SH-SY5Y (cell line): Measurements from ENCODE around the gene B4GALT6.

Source experiments
- GATA2 ChIP-seq: IDR thresholded peaks from 2 replicates; pipeline ENCODE4 v1.6.1; 2011; ENCODE audit warnings: mild to moderate bottlenecking, low read depth, low read length
- GATA3 ChIP-seq: IDR thresholded peaks from 2 replicates; pipeline ENCODE4 v1.6.1; 2011; ENCODE audit warnings: low read depth, mild to moderate bottlenecking, low read length, moderate library complexity

GRCh38 chr18:31636387-31636786 lies 48.0 kb downstream of the B4GALT6 start:
- no peak for TF ChIP-seq GATA3
- no peak for TF ChIP-seq GATA2
